Suprapubic skin (tissue), 4 donors: ENCODE data around the gene KDM7A. TPM values are rescaled to one million over a fixed set of nuclear protein-coding genes. Genes with fewer than 3 reads are reported as not detected.
"Not testable (repeated sequence)": the region's sequence is repeated elsewhere in the genome, so short reads cannot be mapped to it uniquely, and the experiment has no call there.

Source experiments
- DNase-seq, 2 donors: peaks; one replicate each; pipeline ENCODE4 v3.0.0-alpha.2; 2019; ENCODE audit warnings: low spot score in 2 of 2
- H3K27ac ChIP-seq: fragments of 200-600 bp; sonication (generic); one replicate; pipeline ENCODE4 v1.5.1; 2019
- H3K27me3 ChIP-seq: fragments of 200-600 bp; sonication (generic); one replicate; pipeline ENCODE4 v1.5.1; 2019
- H3K36me3 ChIP-seq: fragments of 200-600 bp; sonication (generic); one replicate; pipeline ENCODE4 v1.5.1; 2019
- H3K4me1 ChIP-seq: fragments of 200-600 bp; sonication (generic); one replicate; pipeline ENCODE4 v1.5.1; 2019
- H3K4me3 ChIP-seq: fragments of 200-600 bp; sonication (generic); one replicate; pipeline ENCODE4 v1.5.1; 2019; ENCODE audit warnings: mild to moderate bottlenecking
- H3K9me3 ChIP-seq: fragments of 200-600 bp; sonication (generic); one replicate; pipeline ENCODE4 v1.5.1; 2019
- EP300 ChIP-seq: sonication (generic); formaldehyde crosslinking; IDR thresholded peaks from one replicate; pipeline ENCODE4 v1.6.1; 2017; ENCODE audit warnings: antibody characterized with exemption
- POLR2A ChIP-seq, 2 donors: fragments of 450-650 bp; IDR thresholded peaks; one replicate each; pipeline ENCODE4 v1.6.1; 2017; ENCODE audit warnings: antibody characterized with exemption in 2 of 2, mild to moderate bottlenecking in 2 of 2, moderate library complexity in 2 of 2
- POLR2AphosphoS5 ChIP-seq, 3 donors: sonication (generic); formaldehyde crosslinking; IDR thresholded peaks; one replicate each; pipeline ENCODE4 v1.6.1; 2017; ENCODE audit warnings: antibody characterized with exemption in 3 of 3
- WGBS: methylation state at CpG from one replicate; pipeline ENCODE4 v1.1.5; 2018; 5-methylcytosine and 5-hydroxymethylcytosine counted together
- total RNA-seq, 4 donors: library from RNA; depleted of rRNA; stranded (reverse); fragments of >200 nt; gene quantifications; one replicate each; pipeline ENCODE4 v1.1.0, GENCODE V29; 2016
- TF ChIP-seq, protein P1 (sequence below), 2 donors: fragments of 200-600 bp in 1 of 2; fragments of 450-650 bp in 1 of 2; sonication (generic) in 1 of 2; IDR thresholded peaks; one replicate each; pipeline ENCODE4 v1.5.1; 2016 to 2019; ENCODE audit warnings: antibody characterized with exemption in 2 of 2, mild to moderate bottlenecking in 1 of 2, moderate library complexity in 1 of 2

The KDM7A gene
- total RNA-seq, 4 donors from 2014 or later, result 29.0 to 104 (median 35.1) TPM

DNA sequence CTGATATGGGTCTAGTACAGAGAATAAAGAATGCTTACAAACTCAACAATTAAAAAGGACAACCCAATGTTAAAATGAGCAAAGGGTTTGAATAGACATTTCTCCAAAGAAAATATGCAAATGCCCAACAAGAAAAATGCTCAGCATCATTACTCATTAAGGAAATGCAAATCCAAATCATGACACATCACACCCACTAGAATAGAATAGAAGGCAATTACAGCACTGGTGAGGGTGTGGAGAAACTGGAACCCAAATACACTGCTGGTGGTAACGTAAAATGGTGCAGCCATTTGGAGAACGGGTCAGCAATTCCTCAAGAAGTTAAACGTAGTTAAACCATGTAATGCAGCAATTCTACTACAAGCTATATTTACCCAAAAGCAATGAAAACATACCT lies 53.8 kb downstream of the KDM7A start:
- H3K9me3 ChIP-seq, result no peaks in the 10 kb centered on the region
- peaks cover 39% of the 10 kb centered on the region for H3K36me3 ChIP-seq
- no peak for DNase-seq
- no peaks in the 10 kb centered on the region for H3K4me1 ChIP-seq
- no peak overlapping the region for H3K27ac ChIP-seq
- TF ChIP-seq EP300 (no peak), POLR2AphosphoS5 (IDR thresholded peaks at IDR 0.05) (no peak), POLR2A (IDR thresholded peaks at IDR 0.05) (no peak)
- TF ChIP-seq, protein P1, sequence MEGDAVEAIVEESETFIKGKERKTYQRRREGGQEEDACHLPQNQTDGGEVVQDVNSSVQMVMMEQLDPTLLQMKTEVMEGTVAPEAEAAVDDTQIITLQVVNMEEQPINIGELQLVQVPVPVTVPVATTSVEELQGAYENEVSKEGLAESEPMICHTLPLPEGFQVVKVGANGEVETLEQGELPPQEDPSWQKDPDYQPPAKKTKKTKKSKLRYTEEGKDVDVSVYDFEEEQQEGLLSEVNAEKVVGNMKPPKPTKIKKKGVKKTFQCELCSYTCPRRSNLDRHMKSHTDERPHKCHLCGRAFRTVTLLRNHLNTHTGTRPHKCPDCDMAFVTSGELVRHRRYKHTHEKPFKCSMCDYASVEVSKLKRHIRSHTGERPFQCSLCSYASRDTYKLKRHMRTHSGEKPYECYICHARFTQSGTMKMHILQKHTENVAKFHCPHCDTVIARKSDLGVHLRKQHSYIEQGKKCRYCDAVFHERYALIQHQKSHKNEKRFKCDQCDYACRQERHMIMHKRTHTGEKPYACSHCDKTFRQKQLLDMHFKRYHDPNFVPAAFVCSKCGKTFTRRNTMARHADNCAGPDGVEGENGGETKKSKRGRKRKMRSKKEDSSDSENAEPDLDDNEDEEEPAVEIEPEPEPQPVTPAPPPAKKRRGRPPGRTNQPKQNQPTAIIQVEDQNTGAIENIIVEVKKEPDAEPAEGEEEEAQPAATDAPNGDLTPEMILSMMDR (IDR thresholded peaks at IDR 0.05), result no peak
- no peaks in the 10 kb centered on the region for H3K27me3 ChIP-seq
- H3K4me3 ChIP-seq, result no peak overlapping the region
- 94% methylated on average over 3 of the region's 3 CpGs for whole genome bisulfite sequencing

DNA sequence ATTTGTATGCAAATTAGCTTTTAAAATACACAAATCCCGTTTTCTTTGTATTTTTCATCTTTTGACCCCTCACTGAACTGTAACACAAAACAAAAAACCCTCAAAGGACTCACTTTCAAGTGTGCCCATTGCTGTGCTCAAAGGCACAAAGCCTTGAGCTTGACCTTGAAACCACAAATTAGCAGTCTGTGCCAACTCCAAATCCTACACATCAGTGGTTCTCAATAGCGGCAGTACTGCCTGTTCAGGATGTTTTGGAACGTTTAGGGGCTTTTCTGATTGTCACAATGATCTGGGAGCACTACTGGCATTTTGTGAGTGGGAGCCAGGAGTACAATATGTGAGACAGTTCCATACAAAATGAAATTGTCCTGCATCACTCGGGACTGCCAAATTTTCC lies 55.5 kb downstream of the KDM7A start:
- H3K36me3 ChIP-seq, result peaks cover 43% of the 10 kb centered on the region
- H3K4me3 ChIP-seq, result no peak overlapping the region
- H3K27me3 ChIP-seq, result no peaks in the 10 kb centered on the region
- no peaks in the 10 kb centered on the region for H3K4me1 ChIP-seq
- TF ChIP-seq EP300 (no peak), POLR2A (IDR thresholded peaks at IDR 0.05) (no peak), POLR2AphosphoS5 (IDR thresholded peaks at IDR 0.05) (no peak)
- TF ChIP-seq, protein P1 (IDR thresholded peaks at IDR 0.05), result no peak
- no peak overlapping the region for H3K27ac ChIP-seq
- 56% methylated on average over 4 of the region's 4 CpGs for WGBS
- no peaks in the 10 kb centered on the region for H3K9me3 ChIP-seq
- DNase-seq, result no peak

DNA sequence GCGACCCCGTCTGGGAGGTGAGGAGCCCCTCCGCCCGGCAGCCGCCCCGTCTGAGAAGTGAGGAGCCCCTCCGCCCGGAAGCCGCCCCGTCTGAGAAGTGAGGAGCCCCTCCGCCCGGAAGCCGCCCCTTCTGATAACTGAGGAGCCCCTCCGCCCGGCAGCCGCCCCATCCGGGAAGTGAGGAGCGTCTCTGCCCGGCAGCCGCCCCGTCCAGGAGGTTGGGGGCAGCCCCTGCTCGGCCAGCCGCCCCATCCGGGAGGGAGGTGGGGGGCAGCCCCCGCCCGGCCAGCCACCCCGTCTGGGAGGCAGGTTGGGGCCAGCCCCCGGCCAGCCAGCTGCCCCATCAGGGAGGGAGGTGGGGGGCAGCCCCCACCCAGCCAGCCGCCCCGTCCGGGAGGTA lies 62.0 kb downstream of the KDM7A start:
- H3K27ac ChIP-seq, H3K4me1 ChIP-seq, DNase-seq, H3K9me3 ChIP-seq, H3K4me3 ChIP-seq, H3K27me3 ChIP-seq: not testable (repeated sequence)
- no CpG with 5 or more reads among the region's 31 CpGs for WGBS
- H3K36me3 ChIP-seq, result peaks cover 66% of the 10 kb centered on the region

DNA sequence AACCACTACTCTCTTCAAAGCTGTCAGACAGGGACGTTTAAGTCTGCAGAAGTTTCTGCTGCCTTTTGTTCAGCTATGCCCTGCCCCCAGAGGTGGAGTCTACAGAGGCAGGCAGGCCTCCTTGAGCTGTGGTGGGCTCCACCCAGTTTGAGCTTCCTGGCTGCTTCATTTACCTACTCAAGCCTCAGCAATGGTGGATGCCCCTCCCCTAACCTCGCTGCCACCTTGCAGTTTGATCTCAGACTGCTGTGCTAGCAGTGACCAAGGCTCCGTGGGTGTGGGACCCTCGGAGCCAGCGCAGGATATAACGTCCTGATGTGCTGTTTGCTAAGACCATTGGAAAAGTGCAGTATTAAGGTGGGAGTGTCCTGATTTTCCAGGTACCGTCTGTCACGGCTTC lies 68.0 kb downstream of the KDM7A start:
- peaks cover 50% of the 10 kb centered on the region for H3K36me3 ChIP-seq
- 88% methylated on average over 6 of the region's 8 CpGs for WGBS

DNA sequence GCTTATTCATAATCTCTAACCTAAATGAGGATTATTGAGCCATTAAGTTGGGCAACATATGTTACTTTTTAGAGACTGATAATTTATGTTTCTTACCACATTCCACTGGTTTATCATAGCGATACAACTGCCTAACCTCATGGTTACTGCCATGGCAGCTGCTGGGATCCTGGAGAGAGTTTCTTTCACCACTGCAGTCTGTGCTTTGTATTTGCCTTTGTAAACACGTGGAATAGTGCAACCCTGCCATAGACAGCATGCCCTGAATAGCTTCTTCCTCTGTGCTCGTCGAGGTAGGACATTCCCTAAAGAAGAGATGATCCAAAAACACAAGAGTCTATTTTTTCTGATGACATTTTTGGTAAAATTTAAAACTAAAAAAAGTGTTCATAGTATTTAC lies 80.3 kb downstream of the KDM7A start:
- H3K4me1 ChIP-seq, result no peaks in the 10 kb centered on the region
- no peaks in the 10 kb centered on the region for H3K27me3 ChIP-seq
- 87% methylated on average over 4 of the region's 4 CpGs for WGBS
- no peak for TF ChIP-seq POLR2A (IDR thresholded peaks at IDR 0.05)
- TF ChIP-seq POLR2AphosphoS5 (IDR thresholded peaks at IDR 0.05), result no peak
- no peak for TF ChIP-seq EP300
- TF ChIP-seq, protein P1 (IDR thresholded peaks at IDR 0.05), result no peak
- no peak overlapping the region for H3K4me3 ChIP-seq
- DNase-seq, result no peak
- no peaks in the 10 kb centered on the region for H3K9me3 ChIP-seq
- no peak overlapping the region for H3K27ac ChIP-seq
- H3K36me3 ChIP-seq, result peaks cover 93% of the 10 kb centered on the region

More for the DNA sequence above, 68.0 kb downstream of the KDM7A start:
- DNase-seq, H3K4me1 ChIP-seq, H3K4me3 ChIP-seq, H3K27me3 ChIP-seq, H3K9me3 ChIP-seq, H3K27ac ChIP-seq: not testable (repeated sequence)

DNA sequence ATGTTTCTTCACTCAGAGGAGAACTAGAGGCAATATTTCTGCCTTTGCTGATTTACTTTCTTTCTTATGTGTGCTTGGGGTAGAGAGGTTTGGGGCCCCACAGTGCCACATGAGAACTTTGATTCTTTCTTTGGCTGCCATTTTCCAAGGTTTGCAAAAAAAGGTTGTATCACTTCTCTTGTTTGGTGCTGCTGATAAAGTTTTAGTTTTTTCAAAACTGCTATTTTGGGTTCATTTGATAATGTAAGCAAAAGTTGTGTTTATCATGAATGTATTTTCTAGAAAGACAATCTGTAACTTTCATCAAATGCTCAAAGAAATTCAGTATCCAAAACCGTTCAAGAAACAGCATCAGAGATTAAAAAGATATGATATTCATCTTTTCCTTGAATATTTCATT lies 83.4 kb downstream of the KDM7A start:
- Histone ChIP-seq H3K27ac (no peak overlapping the region), H3K36me3 (peaks cover 87% of the 10 kb centered on the region), H3K4me3 (no peak overlapping the region), H3K9me3 (no peaks in the 10 kb centered on the region), H3K4me1 (no peaks in the 10 kb centered on the region), H3K27me3 (no peaks in the 10 kb centered on the region)
- TF ChIP-seq POLR2A (IDR thresholded peaks at IDR 0.05) (no peak), POLR2AphosphoS5 (IDR thresholded peaks at IDR 0.05) (no peak), EP300 (no peak)
- TF ChIP-seq, protein P1 (IDR thresholded peaks at IDR 0.05), result no peak
- DNase-seq, result no peak
- WGBS, result 84% methylated on average over 1 of the region's 1 CpG
